Uterus (tissue), 2 donors: ENCODE results near the gene PCNP.

ENCODE experiments used
- POLR2A ChIP-seq, 2 donors: fragments of 450-650 bp; IDR thresholded peaks; one replicate each; pipeline ENCODE4 v1.6.1; 2016; ENCODE audit warnings: antibody characterized with exemption in 2 of 2, mild to moderate bottlenecking in 1 of 2, moderate library complexity in 1 of 2
- TF ChIP-seq, protein P1 (sequence below), 4 experiments: fragments of 200-600 bp in 2 of 4; fragments of 450-650 bp in 2 of 4; sonication (generic) in 2 of 4; IDR thresholded peaks; one replicate each; pipeline ENCODE4 v1.5.1; 2016 to 2019; ENCODE audit warnings: antibody characterized with exemption in 4 of 4, mild to moderate bottlenecking in 2 of 4, moderate library complexity in 1 of 4

DNA sequence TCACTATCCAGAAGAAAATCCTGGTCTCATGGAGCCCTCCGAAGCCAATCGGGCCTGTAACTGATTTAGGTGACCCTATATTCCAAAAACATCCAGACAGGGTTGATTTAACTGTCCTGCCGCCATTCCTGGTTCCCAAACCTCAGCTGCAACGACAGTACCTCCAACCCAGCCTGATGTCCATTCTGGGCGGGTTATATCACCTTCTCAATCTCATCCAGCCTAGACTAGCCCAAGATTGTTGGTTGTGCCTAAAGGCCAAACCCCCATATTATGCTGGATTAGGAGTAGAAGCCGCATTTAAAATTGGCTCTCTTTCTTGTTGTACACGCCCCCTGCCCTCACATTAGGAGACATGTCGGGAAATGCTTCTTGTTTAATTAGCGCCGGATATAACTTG is 66.3 kb downstream of the PCNP start:
- TF ChIP-seq, protein P1, sequence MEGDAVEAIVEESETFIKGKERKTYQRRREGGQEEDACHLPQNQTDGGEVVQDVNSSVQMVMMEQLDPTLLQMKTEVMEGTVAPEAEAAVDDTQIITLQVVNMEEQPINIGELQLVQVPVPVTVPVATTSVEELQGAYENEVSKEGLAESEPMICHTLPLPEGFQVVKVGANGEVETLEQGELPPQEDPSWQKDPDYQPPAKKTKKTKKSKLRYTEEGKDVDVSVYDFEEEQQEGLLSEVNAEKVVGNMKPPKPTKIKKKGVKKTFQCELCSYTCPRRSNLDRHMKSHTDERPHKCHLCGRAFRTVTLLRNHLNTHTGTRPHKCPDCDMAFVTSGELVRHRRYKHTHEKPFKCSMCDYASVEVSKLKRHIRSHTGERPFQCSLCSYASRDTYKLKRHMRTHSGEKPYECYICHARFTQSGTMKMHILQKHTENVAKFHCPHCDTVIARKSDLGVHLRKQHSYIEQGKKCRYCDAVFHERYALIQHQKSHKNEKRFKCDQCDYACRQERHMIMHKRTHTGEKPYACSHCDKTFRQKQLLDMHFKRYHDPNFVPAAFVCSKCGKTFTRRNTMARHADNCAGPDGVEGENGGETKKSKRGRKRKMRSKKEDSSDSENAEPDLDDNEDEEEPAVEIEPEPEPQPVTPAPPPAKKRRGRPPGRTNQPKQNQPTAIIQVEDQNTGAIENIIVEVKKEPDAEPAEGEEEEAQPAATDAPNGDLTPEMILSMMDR (IDR thresholded peaks at IDR 0.05) = no peak
- no peak for TF ChIP-seq POLR2A (IDR thresholded peaks at IDR 0.05)
